ENCODE results near the gene NEU3. TPM values are rescaled to one million over a fixed set of nuclear protein-coding genes. Genes with fewer than 3 reads are reported as not detected.
"Not testable (repeated sequence)": the region's sequence is repeated elsewhere in the genome, so short reads cannot be mapped to it uniquely, and the experiment has no call there.

NEU3 gene
- total RNA-seq, 1 donor from 2014 or later, result 7.5 TPM

GRCh38 chr11:75049501-75050266 is 61.0 kb downstream of the NEU3 start:
- ATAC-seq; intact Hi-C loops (cut with DNase I); DNase-seq (ENCODE audit: low spot score): not testable (repeated sequence)

GRCh38 chr11:75050516-75050915 is 61.8 kb downstream of the NEU3 start:
- ATAC-seq, result no peak
- intact Hi-C loops (cut with DNase I), result no loop called here

GRCh38 chr11:75051043-75051442 is 62.3 kb downstream of the NEU3 start:
- intact Hi-C loops (cut with DNase I), result no loop called here
- ATAC-seq (no peak), DNase-seq (ENCODE audit: low spot score) (no peak)

More at GRCh38 chr11:75050516-75050915, 61.8 kb downstream of the NEU3 start:
- no peak for DNase-seq (ENCODE audit: low spot score)

- DNase-seq (ENCODE audit: low spot score) (no peak), ATAC-seq (no peak)
- intact Hi-C loops (cut with DNase I), result no loop called here
Measured at GRCh38 chr11:75052457-75052856, 63.7 kb downstream of the NEU3 start.

GRCh38 chr11:75055511-75055910 is 66.8 kb downstream of the NEU3 start:
- intact Hi-C loops (cut with DNase I), result no loop called here
- ATAC-seq (no peak), DNase-seq (ENCODE audit: low spot score) (no peak)

- intact Hi-C loops (cut with DNase I), result no loop called here
- DNase-seq (ENCODE audit: low spot score) (no peak), ATAC-seq (no peak)
Measured at GRCh38 chr11:75056814-75057213, 68.1 kb downstream of the NEU3 start.

GRCh38 chr11:75059299-75059698 is 70.6 kb downstream of the NEU3 start:
- ATAC-seq, result no peak
- intact Hi-C loops (cut with DNase I), result no loop called here

GRCh38 chr11:75063741-75064314 is 75.1 kb downstream of the NEU3 start:
- ATAC-seq (no peak), DNase-seq (ENCODE audit: low spot score) (no peak)
- intact Hi-C loops (cut with DNase I), result no loop called here

More at GRCh38 chr11:75059299-75059698, 70.6 kb downstream of the NEU3 start:
- DNase-seq (ENCODE audit: low spot score), result no peak

- no peak for ATAC-seq
- DNase-seq (ENCODE audit: low spot score), result no peak
- intact Hi-C loops (cut with DNase I), result no loop called here
Measured at GRCh38 chr11:75066061-75066460, 77.3 kb downstream of the NEU3 start.

Other genes with a start within 250 kb of the NEU3 start
- 23.8 TPM for gene RNF169, start 240.1 kb upstream of the NEU3 start, total RNA-seq
- 18.5 TPM for gene XRRA1, start 39.8 kb upstream of the NEU3 start, total RNA-seq
- 130 TPM for gene SPCS2, start 39.7 kb upstream of the NEU3 start, total RNA-seq
- gene OR2AT4, start 107.9 kb downstream of the NEU3 start, total RNA-seq, result 2.0 TPM
- 81.1 TPM for gene SLCO2B1, start 162.2 kb downstream of the NEU3 start, total RNA-seq

Measured in sciatic nerve (tissue), 2 donors.